DND-41 (cell line): ENCODE data around the gene ERC2.

Experiments
- CTCF ChIP-seq: IDR thresholded peaks from 2 replicates; pipeline ENCODE4 v1.5.1; 2012; ENCODE audit warnings: borderline replicate concordance, low read length, moderate library complexity, mild to moderate bottlenecking; ENCODE audit not compliant: poor library complexity, severe bottlenecking; ENCODE audit errors: extremely low read depth
- EZH2 ChIP-seq: IDR thresholded peaks from 3 replicates; pipeline ENCODE4 v1.6.1; 2012; ENCODE audit warnings: borderline replicate concordance, low read depth, mild to moderate bottlenecking, moderate library complexity, low read length, inconsistent platforms; ENCODE audit not compliant: severe bottlenecking

- TF ChIP-seq CTCF (no peak), EZH2 (no peak)
Observed at GRCh38 chr3:56202997-56203396, 265.3 kb downstream of the ERC2 start.
